K562 (cell line): ENCODE results near the gene SETDB2. TPM values are rescaled to one million over a fixed set of nuclear protein-coding genes. Genes with fewer than 3 reads are reported as not detected.

ENCODE experiments used
- ATAC-seq: fragments of 200-7000 bp; cut with Tn5 transposase; 3 replicates; pipeline ENCODE4 v1.9.1; 2020; ENCODE audit warnings: moderate library complexity
- BruUV-seq: library from RNA; stranded (reverse); fragments of 400-500 nt; replicated peaks from 2 replicates; lab custom pipeline; 2021; lab: Mats Ljungman, UMichigan
- CTCF ChIA-PET: fragments of 300-600 bp; formaldehyde crosslinking; extraction: SDS; loops from one replicate; lab custom pipeline; 2021; ENCODE audit warnings: low intra/inter-chr PET ratio; lab: Yijun Ruan, JAX
- POLR2A ChIA-PET: fragments of 300-600, 350-650 bp; sonication (Branson Sonifier 250); formaldehyde crosslinking; extraction: SDS; loops from one replicate; lab custom pipeline; 2021; ENCODE audit warnings: antibody characterized with exemption, inconsistent platforms; lab: Yijun Ruan, JAX
- DNase-seq, 4 experiments: peaks; one replicate each; pipeline versions ENCODE4 v3.0.0 to v3.0.0-alpha.2; 2011 to 2018; ENCODE audit warnings: low spot score in 3 of 4, mixed read lengths in 3 of 4; ENCODE audit errors: extremely low read depth in 1 of 4
- FAIRE-seq: peaks from 2 replicates; lab custom pipeline; 2011; peaks lifted over from hg19 to GRCh38; lab: Jason Lieb, UNC
- H2AFZ ChIP-seq: 2 replicates; pipeline ENCODE4 v1.6.0; 2011; ENCODE audit warnings: low read depth, low read length, control low read depth, inconsistent platforms
- H3K27ac ChIP-seq: fragments of 200-600 bp; 3 replicates; pipeline ENCODE4 v1.8.0; 2011; ENCODE audit warnings: low read depth, mild to moderate bottlenecking, control low read depth, inconsistent platforms, low read length, moderate library complexity, mixed read lengths; ENCODE audit errors: extremely low read depth
- H3K27me3 ChIP-seq, 2 experiments: fragments of 300-600 bp in 1 of 2; 2 replicates in 1 of 2; 3 replicates in 1 of 2; pipeline versions ENCODE4 v1.6.0 to v1.8.0; 2011; ENCODE audit warnings: inconsistent platforms in 2 of 2, low read length in 2 of 2, mild to moderate bottlenecking in 1 of 2, mixed read lengths in 1 of 2, moderate library complexity in 1 of 2; ENCODE audit not compliant: control insufficient read depth in 2 of 2, insufficient read depth in 2 of 2
- H3K36me3 ChIP-seq: fragments of 300-600 bp; 3 replicates; pipeline ENCODE4 v1.8.0; 2011; ENCODE audit warnings: mild to moderate bottlenecking, low read length, inconsistent platforms; ENCODE audit not compliant: control insufficient read depth, insufficient read depth
- H3K4me1 ChIP-seq, 2 experiments: fragments of 200-600 bp in 1 of 2; replicated peaks in 1 of 2; 2 replicates in 1 of 2; 3 replicates in 1 of 2; pipeline versions ENCODE4 v1.5.1 to v1.8.0; 2011; ENCODE audit warnings: inconsistent platforms in 2 of 2, low read length in 2 of 2, mild to moderate bottlenecking in 1 of 2, mixed read lengths in 1 of 2, moderate library complexity in 1 of 2; ENCODE audit not compliant: control insufficient read depth in 2 of 2, insufficient read depth in 2 of 2
- H3K4me2 ChIP-seq: 2 replicates; pipeline ENCODE4 v1.6.1; 2011; ENCODE audit warnings: low read length, control low read depth, inconsistent platforms, mixed read lengths; ENCODE audit not compliant: insufficient read depth
- H3K4me3 ChIP-seq: fragments of 200-600 bp; sonication (generic), shearing (Covaris generic); 2 replicates; pipeline ENCODE4 v1.5.1; 2016; ENCODE audit warnings: control low read depth, inconsistent platforms
- H3K79me2 ChIP-seq: fragments of 200-600 bp; 3 replicates; pipeline ENCODE4 v1.8.0; 2011; ENCODE audit warnings: low read length, inconsistent platforms; ENCODE audit not compliant: control insufficient read depth, insufficient read depth
- H3K9ac ChIP-seq, 2 experiments: 2 replicates each; pipeline versions ENCODE4 v1.6.0 to v1.6.1; 2011; ENCODE audit warnings: low read depth in 2 of 2, low read length in 2 of 2, control low read depth in 1 of 2, inconsistent platforms in 1 of 2, mild to moderate bottlenecking in 1 of 2, mixed read lengths in 1 of 2; ENCODE audit not compliant: insufficient read depth in 1 of 2
- H3K9me1 ChIP-seq: one replicate; pipeline ENCODE4 v1.6.0; 2011; ENCODE audit warnings: inconsistent platforms, mild to moderate bottlenecking, low read length, moderate library complexity; ENCODE audit not compliant: control insufficient read depth, insufficient read depth
- H3K9me3 ChIP-seq: replicated peaks from 2 replicates; pipeline ENCODE4 v1.5.1; 2011; ENCODE audit warnings: low read depth, low read length, inconsistent platforms; ENCODE audit not compliant: control insufficient read depth, insufficient read depth
- H4K20me1 ChIP-seq: replicated peaks from 2 replicates; pipeline ENCODE4 v1.6.1; 2011; ENCODE audit warnings: low read length, inconsistent platforms, mixed read lengths; ENCODE audit not compliant: control insufficient read depth, insufficient read depth
- C11orf30 ChIP-seq: fragments of 450-650 bp; IDR thresholded peaks from 2 replicates; pipeline ENCODE4 v1.6.1; 2016; ENCODE audit warnings: low read depth, mild to moderate bottlenecking
- IFI16 ChIP-seq: fragments of 250-450 bp; sonication (Bioruptor Pico); IDR thresholded peaks from 2 replicates; pipeline ENCODE4 v2.1.2; 2022; ENCODE audit warnings: mild to moderate bottlenecking, inconsistent platforms
- KLF1 ChIP-seq: fragments of 450-650 bp; IDR thresholded peaks from 2 replicates; pipeline ENCODE4 v1.6.1; 2016; ENCODE audit warnings: missing genetic modification characterization, missing compliant biosample characterization
- KLF16 ChIP-seq: IDR thresholded peaks from 2 replicates; pipeline ENCODE4 v1.6.1; 2016; ENCODE audit warnings: antibody characterized with exemption
- MAFG ChIP-seq: fragments of 450-650 bp; conservative IDR thresholded peaks from 2 replicates; pipeline ENCODE4 v1.6.1; 2016; ENCODE audit warnings: missing genetic modification characterization, missing compliant biosample characterization
- SMAD2 ChIP-seq: fragments of 150-350 bp; IDR thresholded peaks from 2 replicates; pipeline ENCODE4 v1.6.1; 2014; ENCODE audit warnings: low read depth, mild to moderate bottlenecking, low read length
- SRF ChIP-seq, 2 experiments: fragments of 250-450, 450-650 bp in 1 of 2; sonication (Bioruptor Pico) in 1 of 2; sonication (generic) in 1 of 2; formaldehyde crosslinking; IDR thresholded peaks; 2 replicates each; pipeline versions ENCODE4 v1.5.0 to v1.5.1; 2020 to 2022; ENCODE audit warnings: mild to moderate bottlenecking in 1 of 2, missing genetic modification reagents in 1 of 2
- ZC3H8 ChIP-seq: fragments of 450-650 bp; IDR thresholded peaks from 2 replicates; pipeline ENCODE4 v1.6.1; 2017
- ZNF184 ChIP-seq: sonication (generic); formaldehyde crosslinking; IDR thresholded peaks from 2 replicates; pipeline ENCODE4 v1.5.0; 2020; ENCODE audit warnings: missing genetic modification reagents
- ZNF436 ChIP-seq: fragments of 250-450, 450-650 bp; sonication (Bioruptor Pico); formaldehyde crosslinking; IDR thresholded peaks from 2 replicates; pipeline ENCODE4 v1.7.0; 2020; ENCODE audit warnings: mild to moderate bottlenecking
- ZNF830 ChIP-seq: fragments of 250-450 bp; sonication (Bioruptor Pico); IDR thresholded peaks from 2 replicates; pipeline ENCODE4 v1.5.0; 2021; ENCODE audit warnings: mild to moderate bottlenecking
- WGBS: fragments of 100-300 bp; shearing (Covaris generic); methylation state at CpG from one replicate; pipeline ENCODE4 v1.1.6; 2016; ENCODE audit warnings: low coverage, mixed read lengths; ENCODE audit not compliant: insufficient coverage; ENCODE audit errors: missing lambda C conversion rate; 5-methylcytosine and 5-hydroxymethylcytosine counted together
- in situ Hi-C: fragments of 300-500 bp; cut with MboI; formaldehyde crosslinking; loops from 4 replicates; pipeline ENCODE4 v1.15.0; 2018; ENCODE audit warnings: inconsistent platforms, mixed read lengths
- intact Hi-C: fragments of 100-400 bp; cut with micrococcal nuclease; formaldehyde crosslinking; loops from 2 replicates; pipeline ENCODE4 v1.14.2; 2022
- polyA plus RNA-seq, 8 experiments: library from polyadenylated mRNA; depleted of rRNA in 4 of 8; stranded (reverse) in 5 of 8; unstranded in 3 of 8; fragments of >200 nt; fragmentation: Nextera tagmentation in 2 of 8; fragmentation: Illumina TruSeq in 1 of 8; extraction: Ambion mirVana in 2 of 8; extraction: Trizol in 1 of 8; gene quantifications; 2 replicates each; pipeline versions ENCODE4 v1.2.1 to v1.2.3, GENCODE V29; 2011 to 2014; ENCODE audit warnings: inconsistent platforms in 1 of 8, missing spikeins in 1 of 8
- total RNA-seq, 7 experiments: library from RNA; depleted of rRNA in 6 of 7; stranded (reverse); fragments of >200 nt in 6 of 7; fragmentation: Illumina TruSeq in 2 of 7; extraction: Trizol in 2 of 7; gene quantifications; 2 replicates each; pipeline versions ENCODE4 v1.2.1 to v1.2.3, GENCODE V29; 2011 to 2021; ENCODE audit warnings: low replicate concordance in 1 of 7
- TF ChIP-seq, protein P1 (sequence below): fragments of 250-450 bp; sonication (Bioruptor Pico); IDR thresholded peaks from 2 replicates; pipeline ENCODE4 v1.5.0; 2021
- TF ChIP-seq, protein P2 (sequence below): fragments of 250-450 bp; sonication (Bioruptor Pico); IDR thresholded peaks from 2 replicates; pipeline ENCODE4 v1.5.1; 2021; ENCODE audit warnings: mild to moderate bottlenecking
- TF ChIP-seq, protein P3 (sequence below): fragments of 250-450 bp; sonication (Bioruptor Pico); IDR thresholded peaks from 2 replicates; pipeline ENCODE4 v1.4.0; 2020; ENCODE audit warnings: borderline replicate concordance
- TF ChIP-seq, protein P4 (sequence below): fragments of 250-450 bp; sonication (Bioruptor Pico); IDR thresholded peaks from 2 replicates; pipeline ENCODE4 v1.6.1; 2021; ENCODE audit warnings: mild to moderate bottlenecking

SETDB2 gene
- total and polyA plus RNA-seq, 9 of the 15 experiments (the other 6 are each of a cell fraction or from before 2014, with no cell fraction given) = 1.0 to 9.0 (median 6.1) TPM

DNA sequence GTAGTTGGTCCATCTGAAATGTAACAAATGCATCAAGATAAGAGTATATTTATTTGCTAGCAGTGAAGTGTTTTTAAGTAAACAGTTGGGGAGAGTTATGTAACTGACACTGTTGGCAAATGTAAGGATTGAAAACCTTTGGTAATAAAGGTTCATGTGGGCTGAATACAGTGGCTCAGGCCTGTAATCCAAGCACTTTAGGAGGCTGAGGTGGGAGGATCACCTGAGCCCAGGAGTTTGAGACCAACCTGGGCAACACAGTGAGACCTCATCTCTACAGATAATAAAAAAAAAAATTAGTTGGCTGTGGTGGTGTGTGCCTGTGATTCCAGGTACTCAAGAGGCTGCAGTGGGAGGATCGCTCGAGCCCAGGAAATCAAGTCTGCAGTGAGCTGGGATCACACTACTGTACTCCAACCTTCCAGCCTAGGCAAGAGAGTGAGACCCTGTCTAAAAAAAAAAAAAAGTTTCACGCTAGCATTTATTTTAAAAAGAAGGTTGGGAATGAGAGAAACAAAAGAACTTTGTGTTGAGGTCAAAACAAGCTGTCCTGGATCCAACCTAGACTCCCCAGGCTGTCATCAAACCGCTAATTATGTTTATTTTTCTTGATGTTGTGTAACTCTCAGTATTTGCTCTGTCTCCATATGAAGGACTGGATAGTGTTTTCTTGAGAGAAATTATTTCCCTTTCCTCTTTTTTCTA lies 20.7 kb downstream of the SETDB2 start:
- TF ChIP-seq, protein P1, sequence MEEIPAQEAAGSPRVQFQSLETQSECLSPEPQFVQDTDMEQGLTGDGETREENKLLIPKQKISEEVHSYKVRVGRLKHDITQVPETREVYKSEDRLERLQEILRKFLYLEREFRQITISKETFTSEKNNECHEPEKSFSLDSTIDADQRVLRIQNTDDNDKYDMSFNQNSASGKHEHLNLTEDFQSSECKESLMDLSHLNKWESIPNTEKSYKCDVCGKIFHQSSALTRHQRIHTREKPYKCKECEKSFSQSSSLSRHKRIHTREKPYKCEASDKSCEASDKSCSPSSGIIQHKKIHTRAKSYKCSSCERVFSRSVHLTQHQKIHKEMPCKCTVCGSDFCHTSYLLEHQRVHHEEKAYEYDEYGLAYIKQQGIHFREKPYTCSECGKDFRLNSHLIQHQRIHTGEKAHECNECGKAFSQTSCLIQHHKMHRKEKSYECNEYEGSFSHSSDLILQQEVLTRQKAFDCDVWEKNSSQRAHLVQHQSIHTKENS (CRISPR knock-in tag) = no peak
- TF ChIP-seq ZNF830 (CRISPR knock-in tag) (no peak), ZNF436 (no peak), ZNF184 (CRISPR knock-in tag) (no peak), SMAD2 (no peak), SRF (CRISPR knock-in tag; IDR thresholded peaks at IDR 0.05) (no peak), KLF1 (tag) (no peak), IFI16 (CRISPR knock-in tag) (no peak), ZC3H8 (no peak), KLF16 (no peak), C11orf30 (no peak), MAFG (tag) (no peak)
- TF ChIP-seq, protein P2, sequence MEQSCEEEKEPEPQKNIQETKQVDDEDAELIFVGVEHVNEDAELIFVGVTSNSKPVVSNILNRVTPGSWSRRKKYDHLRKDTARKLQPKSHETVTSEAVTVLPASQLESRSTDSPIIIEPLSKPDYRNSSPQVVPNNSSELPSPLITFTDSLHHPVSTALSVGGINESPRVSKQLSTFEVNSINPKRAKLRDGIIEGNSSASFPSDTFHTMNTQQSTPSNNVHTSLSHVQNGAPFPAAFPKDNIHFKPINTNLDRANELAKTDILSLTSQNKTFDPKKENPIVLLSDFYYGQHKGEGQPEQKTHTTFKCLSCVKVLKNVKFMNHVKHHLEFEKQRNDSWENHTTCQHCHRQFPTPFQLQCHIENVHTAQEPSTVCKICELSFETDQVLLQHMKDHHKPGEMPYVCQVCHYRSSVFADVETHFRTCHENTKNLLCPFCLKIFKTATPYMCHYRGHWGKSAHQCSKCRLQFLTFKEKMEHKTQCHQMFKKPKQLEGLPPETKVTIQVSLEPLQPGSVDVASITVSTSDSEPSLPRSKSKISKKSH (CRISPR knock-in tag) = no peak
- TF ChIP-seq, protein P3, sequence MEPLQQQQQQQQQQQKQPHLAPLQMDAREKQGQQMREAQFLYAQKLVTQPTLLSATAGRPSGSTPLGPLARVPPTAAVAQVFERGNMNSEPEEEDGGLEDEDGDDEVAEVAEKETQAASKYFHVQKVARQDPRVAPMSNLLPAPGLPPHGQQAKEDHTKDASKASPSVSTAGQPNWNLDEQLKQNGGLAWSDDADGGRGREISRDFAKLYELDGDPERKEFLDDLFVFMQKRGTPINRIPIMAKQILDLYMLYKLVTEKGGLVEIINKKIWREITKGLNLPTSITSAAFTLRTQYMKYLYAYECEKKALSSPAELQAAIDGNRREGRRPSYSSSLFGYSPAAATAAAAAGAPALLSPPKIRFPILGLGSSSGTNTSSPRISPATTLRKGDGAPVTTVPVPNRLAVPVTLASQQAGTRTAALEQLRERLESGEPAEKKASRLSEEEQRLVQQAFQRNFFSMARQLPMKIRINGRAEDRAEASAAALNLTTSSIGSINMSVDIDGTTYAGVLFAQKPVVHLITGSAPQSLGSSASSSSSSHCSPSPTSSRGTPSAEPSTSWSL = no peak
- TF ChIP-seq, protein P4, sequence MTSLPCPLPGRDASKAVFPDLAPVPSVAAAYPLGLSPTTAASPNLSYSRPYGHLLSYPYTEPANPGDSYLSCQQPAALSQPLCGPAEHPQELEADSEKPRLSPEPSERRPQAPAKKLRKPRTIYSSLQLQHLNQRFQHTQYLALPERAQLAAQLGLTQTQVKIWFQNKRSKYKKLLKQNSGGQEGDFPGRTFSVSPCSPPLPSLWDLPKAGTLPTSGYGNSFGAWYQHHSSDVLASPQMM (CRISPR knock-in tag) = no peak
- H3K9ac ChIP-seq = no peak overlapping the region
- H3K4me1 ChIP-seq = no peaks in the 10 kb centered on the region
- ATAC-seq (no peak), DNase-seq (no peak), FAIRE-seq (no peak)
- no peak overlapping the region for H3K27ac ChIP-seq
- no TSS peak for BruUV-seq
- no peak overlapping the region for H3K4me2 ChIP-seq
- no peak overlapping the region for H2AFZ ChIP-seq
- no peaks in the 10 kb centered on the region for H4K20me1 ChIP-seq
- H3K27me3 ChIP-seq = no peaks in the 10 kb centered on the region
- no peaks in the 10 kb centered on the region for H3K9me1 ChIP-seq
- in situ Hi-C loops = no loop called here
- H3K4me3 ChIP-seq = no peak overlapping the region
- no peaks in the 10 kb centered on the region; the same call in 1 of the 2 replicates for H3K9me3 ChIP-seq
- peaks cover 34% of the 10 kb centered on the region; the same call in 2 of the 3 replicates for H3K36me3 ChIP-seq
- H3K79me2 ChIP-seq = no peaks in the 10 kb centered on the region
- ChIA-PET POLR2A (interaction anchor here (0.6 kb wide), 1 partner anchor 15 kb away, joined by 3 read pairs; no protein-coding TSS in a partner anchor), CTCF (interaction anchor here (0.6 kb wide), 1 partner anchor 960 kb away, joined by 4 read pairs; no protein-coding TSS in a partner anchor)
- WGBS = 81% methylated on average over 3 of the region's 4 CpGs
- intact Hi-C loops = no loop called here
